OCI-LY7 (cell line): ENCODE data around the gene USP25. TPM values are rescaled to one million over a fixed set of nuclear protein-coding genes. Genes with fewer than 3 reads are reported as not detected.

ENCODE experiments used
- BruUV-seq: library from RNA; stranded (reverse); fragments of 400-500 nt; replicated peaks from 2 replicates; lab custom pipeline; 2021; lab: Mats Ljungman, UMichigan
- CTCF ChIA-PET: fragments of 300-600 bp; sonication (Branson Sonifier 250); formaldehyde crosslinking; loops from one replicate; lab custom pipeline; 2022; ENCODE audit warnings: antibody characterized with exemption; ENCODE audit not compliant: unreplicated experiment; lab: Charles Lee
- POLR2A ChIA-PET: fragments of 300-600 bp; sonication (Branson Sonifier 250); formaldehyde crosslinking; loops from one replicate; lab custom pipeline; 2022; ENCODE audit warnings: antibody characterized with exemption; lab: Charles Lee
- DNase-seq: peaks from one replicate; pipeline ENCODE4 v3.0.0-alpha.2; 2015; ENCODE audit warnings: low spot score
- H2AFZ ChIP-seq: fragments of 200-600 bp; sonication (generic), shearing (Covaris generic); 2 replicates; pipeline ENCODE4 v1.6.1; 2014; ENCODE audit warnings: mild to moderate bottlenecking, antibody characterized with exemption, low read length, moderate library complexity
- H3K27ac ChIP-seq: fragments of 200-600 bp; sonication (generic); 2 replicates; pipeline ENCODE4 v1.5.1; 2014; ENCODE audit warnings: mixed run types, low read depth, mild to moderate bottlenecking, moderate library complexity, low read length, inconsistent platforms; ENCODE audit not compliant: poor library complexity, severe bottlenecking
- H3K36me3 ChIP-seq: fragments of 200-600 bp; sonication (generic); 2 replicates; pipeline ENCODE4 v1.6.1; 2014; ENCODE audit warnings: mild to moderate bottlenecking, antibody characterized with exemption, low read length, moderate library complexity, mixed read lengths; ENCODE audit not compliant: insufficient read depth
- H3K4me1 ChIP-seq: fragments of 200-600 bp; sonication (generic); 2 replicates; pipeline ENCODE4 v1.5.1; 2014; ENCODE audit warnings: mild to moderate bottlenecking, low read length; ENCODE audit not compliant: insufficient read depth, poor library complexity, severe bottlenecking
- H3K4me2 ChIP-seq: fragments of 200-600 bp; sonication (generic); 2 replicates; pipeline ENCODE4 v1.6.1; 2014; ENCODE audit warnings: mild to moderate bottlenecking, low read length
- H3K4me3 ChIP-seq: fragments of 200-600 bp; sonication (generic); 2 replicates; pipeline ENCODE4 v1.5.1; 2014; ENCODE audit warnings: mild to moderate bottlenecking, low read depth, low read length; ENCODE audit not compliant: poor library complexity, severe bottlenecking
- H3K79me2 ChIP-seq: fragments of 200-600 bp; sonication (generic); 2 replicates; pipeline ENCODE4 v1.6.1; 2016; ENCODE audit warnings: low read depth, mild to moderate bottlenecking, low read length, moderate library complexity, mixed read lengths; ENCODE audit not compliant: insufficient read depth
- H3K9me2 ChIP-seq: fragments of 200-600 bp; sonication (generic); 2 replicates; pipeline ENCODE4 v1.6.1; 2016; ENCODE audit warnings: mild to moderate bottlenecking, low read length, mixed read lengths; ENCODE audit not compliant: insufficient read depth
- H3K9me3 ChIP-seq: fragments of 200-600 bp; sonication (generic); 2 replicates; pipeline ENCODE4 v1.6.1; 2014; ENCODE audit warnings: mild to moderate bottlenecking, mixed run types, low read length, mixed read lengths
- H4K20me1 ChIP-seq: fragments of 200-600 bp; sonication (generic); 2 replicates; pipeline ENCODE4 v1.6.1; 2014; ENCODE audit warnings: mild to moderate bottlenecking, antibody characterized with exemption, low read length, moderate library complexity, mixed read lengths; ENCODE audit not compliant: insufficient read depth
- CTCF ChIP-seq: fragments of 200-600 bp; sonication (generic); conservative IDR thresholded peaks from 2 replicates; pipeline ENCODE4 v1.5.1; 2014; ENCODE audit warnings: mild to moderate bottlenecking, antibody characterized with exemption, low read length, moderate library complexity, mixed read lengths
- EZH2phosphoT487 ChIP-seq: fragments of 200-600 bp; sonication (generic); IDR thresholded peaks from 2 replicates; pipeline ENCODE4 v1.6.1; 2018; ENCODE audit warnings: low read depth, borderline replicate concordance, mild to moderate bottlenecking, mixed run types, antibody characterized with exemption, low read length, moderate library complexity, mixed read lengths
- intact Hi-C: fragments of 100-400 bp; cut with micrococcal nuclease; formaldehyde crosslinking; loops from one replicate; pipeline ENCODE4 v1.10.0; 2022; ENCODE audit not compliant: unreplicated experiment
- total RNA-seq, 2 experiments: library from RNA; depleted of rRNA in 1 of 2; stranded (reverse); fragments of >200 nt in 1 of 2; shearing (Covaris generic) in 1 of 2; gene quantifications; 2 replicates each; pipeline ENCODE4 v1.2.3, GENCODE V29; 2014 to 2022

USP25 gene
- total RNA-seq, 2 experiments from 2014 or later, result 25.1 to 28.1 TPM

DNA sequence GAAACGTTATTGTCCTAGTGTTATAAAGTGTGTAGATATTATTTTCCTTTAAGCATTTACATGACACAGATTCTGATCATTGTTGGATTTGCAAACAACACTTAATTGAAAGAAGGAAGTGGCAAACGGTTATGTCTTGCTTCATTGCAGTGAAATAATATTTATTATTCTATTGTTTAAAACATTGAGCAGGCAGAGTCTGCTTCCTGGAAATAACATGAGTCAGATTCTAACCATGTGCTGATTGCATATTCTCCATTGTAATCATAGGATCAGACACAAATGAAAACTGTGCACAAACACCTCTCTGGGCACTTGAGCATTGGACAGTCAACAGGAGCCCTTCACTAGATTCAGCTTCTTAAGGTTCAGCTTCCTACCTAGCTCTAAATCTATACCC lies 46.8 kb upstream of the USP25 start:
- intact Hi-C loops, result no loop called here
- Histone ChIP-seq H4K20me1 (no peaks in the 10 kb centered on the region), H3K9me2 (no peaks in the 10 kb centered on the region), H2AFZ (no peak overlapping the region), H3K4me3 (no peak overlapping the region), H3K79me2 (no peaks in the 10 kb centered on the region), H3K9me3 (no peaks in the 10 kb centered on the region), H3K36me3 (no peaks in the 10 kb centered on the region), H3K4me2 (no peak overlapping the region), H3K4me1 (no peaks in the 10 kb centered on the region), H3K27ac (no peak overlapping the region)
- CTCF ChIA-PET, result no interaction called here
- no peak for TF ChIP-seq EZH2phosphoT487
- no peak for TF ChIP-seq CTCF
- POLR2A ChIA-PET, result no interaction called here
- no TSS peak for BruUV-seq
- DNase-seq, result no peak

GRCh38 chr21:15686506-15686905 lies 43.3 kb upstream of the USP25 start:
- H3K4me3 ChIP-seq, result no peak overlapping the region
- intact Hi-C loops, result no loop called here
- H3K9me2 ChIP-seq, result no peaks in the 10 kb centered on the region
- no peaks in the 10 kb centered on the region for H3K9me3 ChIP-seq
- no peak overlapping the region for H3K4me2 ChIP-seq
- TF ChIP-seq EZH2phosphoT487 (no peak), CTCF (no peak)
- no peaks in the 10 kb centered on the region for H3K4me1 ChIP-seq
- ChIA-PET CTCF (no interaction called here), POLR2A (no interaction called here)
- no peak overlapping the region for H3K27ac ChIP-seq
- no peaks in the 10 kb centered on the region for H4K20me1 ChIP-seq
- no peak for DNase-seq
- H3K36me3 ChIP-seq, result no peaks in the 10 kb centered on the region
- no peak overlapping the region for H2AFZ ChIP-seq
- H3K79me2 ChIP-seq, result no peaks in the 10 kb centered on the region
- BruUV-seq, result no TSS peak

DNA sequence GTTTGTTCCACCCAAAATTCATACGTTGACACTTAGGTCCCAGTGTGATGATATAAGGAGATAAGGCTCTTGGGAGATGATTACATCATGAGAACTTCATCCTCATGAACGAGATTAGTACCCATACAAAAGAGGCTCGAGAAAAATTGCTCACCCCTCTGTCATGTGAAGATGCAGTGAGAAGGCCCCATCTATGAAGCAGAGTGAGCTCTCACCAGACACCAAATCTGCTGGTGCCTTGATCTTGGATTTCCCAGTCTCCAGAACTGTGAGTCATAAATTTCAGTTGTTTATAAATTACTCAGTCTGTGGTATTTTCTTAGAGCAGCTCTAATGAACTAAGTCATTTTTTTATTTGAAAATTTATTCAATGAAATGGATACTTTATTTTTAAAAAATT lies 42.6 kb upstream of the USP25 start:
- Histone ChIP-seq H2AFZ (no peak overlapping the region), H3K9me3 (no peaks in the 10 kb centered on the region), H3K79me2 (no peaks in the 10 kb centered on the region), H4K20me1 (no peaks in the 10 kb centered on the region), H3K27ac (no peak overlapping the region), H3K4me3 (no peak overlapping the region), H3K9me2 (no peaks in the 10 kb centered on the region), H3K4me2 (no peak overlapping the region), H3K36me3 (no peaks in the 10 kb centered on the region), H3K4me1 (no peaks in the 10 kb centered on the region)
- TF ChIP-seq EZH2phosphoT487 (no peak), CTCF (no peak)
- ChIA-PET CTCF (no interaction called here), POLR2A (interaction anchor here (0.6 to 0.7 kb wide), 2 partner anchors 25 to 40 kb away, joined by 6 read pairs; no protein-coding TSS in a partner anchor)
- DNase-seq, result no peak
- BruUV-seq, result no TSS peak
- intact Hi-C loops, result no loop called here
